ENCODE results near the gene MIPEP.
"Not testable (repeated sequence)": the region's sequence is repeated elsewhere in the genome, so short reads cannot be mapped to it uniquely, and the experiment has no call there.

The MIPEP gene

GRCh38 chr13:23770973-23771372 lies 118.2 kb downstream of the MIPEP start:
- DNase-seq, result no peak

- DNase-seq, result no peak
These were observed 118.8 kb downstream of the MIPEP start for GRCh38 chr13:23770428-23770827.

- no peak for DNase-seq
These were observed 119.8 kb downstream of the MIPEP start for GRCh38 chr13:23769401-23769800.

DNA sequence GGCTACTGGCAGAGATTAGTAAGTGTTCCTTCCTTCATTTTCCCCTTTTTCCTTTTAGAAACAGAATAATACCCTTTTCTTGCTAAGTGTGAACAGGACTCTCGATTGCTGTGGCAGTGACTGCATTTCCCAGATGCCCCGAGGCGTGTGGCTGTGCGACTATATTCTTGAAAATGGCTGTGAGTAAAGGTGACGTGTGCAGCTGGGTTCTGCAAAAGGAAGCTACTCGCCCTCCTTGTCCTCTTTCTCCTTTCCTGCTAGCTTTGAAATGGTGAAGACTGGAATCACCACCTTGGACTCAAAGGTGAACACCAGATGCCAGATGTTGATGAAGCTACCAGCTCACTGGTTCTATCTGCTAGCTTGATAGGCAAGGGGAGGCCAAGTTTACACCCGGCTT lies 121.4 kb downstream of the MIPEP start:
- DNase-seq, result no peak

GRCh38 chr13:23766939-23767338 lies 122.3 kb downstream of the MIPEP start:
- DNase-seq, result no peak

GRCh38 chr13:23766283-23766682 lies 122.9 kb downstream of the MIPEP start:
- no peak for DNase-seq

GRCh38 chr13:23765531-23765930 lies 123.7 kb downstream of the MIPEP start:
- DNase-seq, result no peak

GRCh38 chr13:23763318-23763717 lies 125.9 kb downstream of the MIPEP start:
- no peak for DNase-seq

- not testable (repeated sequence) for DNase-seq
These were observed 127.4 kb downstream of the MIPEP start for GRCh38 chr13:23761760-23762159.

DNA sequence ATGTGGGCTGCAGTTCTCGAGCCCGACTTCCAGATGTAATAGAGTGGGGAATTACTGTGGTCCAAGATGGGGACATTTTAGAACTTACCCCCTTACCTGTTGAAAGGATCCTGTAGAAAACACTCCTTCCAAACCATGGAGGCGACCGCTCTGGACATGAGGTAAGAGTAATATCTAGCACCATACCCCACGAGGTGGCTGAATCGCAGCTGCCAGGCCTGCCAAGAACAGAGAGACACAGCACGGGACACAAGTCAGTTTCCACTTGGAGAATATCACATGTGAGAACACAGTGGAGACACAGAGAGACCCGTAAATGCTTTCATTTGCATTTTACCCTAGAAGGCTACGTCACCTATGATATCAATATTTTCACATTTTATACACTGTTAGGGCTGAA lies 129.2 kb downstream of the MIPEP start:
- no peak for DNase-seq

- DNase-seq, result no peak
These were observed 130.2 kb downstream of the MIPEP start for GRCh38 chr13:23758798-23759527.

DNA sequence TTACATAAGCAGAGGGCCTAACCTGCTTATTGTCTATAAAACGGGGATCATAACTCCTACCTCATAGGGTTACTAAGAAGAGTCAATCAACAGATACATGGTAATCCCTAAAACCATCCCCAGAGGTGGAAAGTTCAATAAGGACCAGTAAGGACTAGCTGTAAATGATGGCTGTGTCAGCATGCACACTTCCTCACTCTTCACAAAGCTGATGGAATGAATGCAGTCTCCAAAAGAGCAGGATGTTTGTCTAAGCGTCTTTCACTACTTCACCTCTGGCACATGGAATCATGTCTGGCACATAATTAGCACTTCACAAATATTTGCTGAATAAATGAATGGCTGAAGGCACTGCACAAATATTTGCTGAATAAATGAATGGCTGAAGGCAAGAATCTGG lies 134.2 kb downstream of the MIPEP start:
- DNase-seq, result no peak

DNA sequence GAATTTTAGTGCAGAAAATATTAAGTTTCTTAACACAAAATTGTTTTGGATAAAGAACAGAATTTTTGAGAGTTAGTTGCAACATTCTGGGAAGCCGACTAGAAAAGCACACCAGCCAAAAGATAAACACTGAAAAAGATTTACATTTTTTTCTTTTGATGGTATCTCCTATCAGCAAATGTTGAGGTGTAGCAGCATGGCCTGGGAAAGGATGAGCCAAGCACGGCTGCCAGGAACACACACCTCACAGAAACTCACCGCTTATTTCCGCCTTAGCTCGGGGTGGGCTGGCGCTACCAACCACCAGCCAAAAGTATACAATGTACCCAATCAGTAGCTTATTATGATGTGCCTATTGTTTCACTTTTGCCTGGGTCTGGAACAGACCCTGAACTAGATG lies 134.7 kb downstream of the MIPEP start:
- no peak for DNase-seq

- DNase-seq, result no peak
These were observed 135.7 kb downstream of the MIPEP start for GRCh38 chr13:23753458-23753857.

- DNase-seq, result no peak
These were observed 136.8 kb downstream of the MIPEP start for GRCh38 chr13:23752111-23753001.

GRCh38 chr13:23751195-23751594 lies 138.0 kb downstream of the MIPEP start:
- DNase-seq, result no peak

DNA sequence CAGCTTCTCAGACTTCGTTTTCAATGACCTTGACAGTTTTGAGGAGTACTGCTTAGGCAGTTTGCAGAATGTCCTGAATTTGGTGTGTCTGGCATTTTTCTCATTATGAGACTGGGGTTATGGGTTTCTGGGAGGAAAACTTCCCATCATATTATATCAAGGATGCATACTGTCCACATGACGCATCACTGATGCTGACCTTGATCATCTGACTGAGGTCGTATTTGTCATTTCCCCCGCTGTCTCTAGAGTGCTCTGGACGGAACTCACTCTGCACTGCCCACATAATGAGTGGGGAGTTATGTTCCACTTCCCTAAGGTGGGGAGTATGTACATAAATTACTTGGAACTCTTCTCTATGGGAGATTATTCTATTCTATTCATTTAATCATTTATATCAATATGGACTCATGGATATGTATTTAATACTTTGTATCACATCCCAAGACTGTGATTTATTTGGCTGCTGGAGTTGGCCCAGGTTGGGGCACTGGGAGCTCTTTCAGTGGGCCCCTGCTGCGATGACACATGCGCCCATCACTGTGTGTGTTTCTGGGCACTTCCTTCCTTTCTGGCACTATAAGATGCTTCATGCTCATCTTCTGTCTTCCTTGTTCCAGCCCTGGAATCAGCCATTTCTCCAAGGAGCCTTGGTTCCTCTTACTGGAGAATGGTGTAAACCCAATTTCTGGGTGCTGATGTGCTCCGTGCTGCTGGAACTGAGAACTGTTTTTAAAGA lies 138.6 kb downstream of the MIPEP start:
- DNase-seq, result no peak

DNA sequence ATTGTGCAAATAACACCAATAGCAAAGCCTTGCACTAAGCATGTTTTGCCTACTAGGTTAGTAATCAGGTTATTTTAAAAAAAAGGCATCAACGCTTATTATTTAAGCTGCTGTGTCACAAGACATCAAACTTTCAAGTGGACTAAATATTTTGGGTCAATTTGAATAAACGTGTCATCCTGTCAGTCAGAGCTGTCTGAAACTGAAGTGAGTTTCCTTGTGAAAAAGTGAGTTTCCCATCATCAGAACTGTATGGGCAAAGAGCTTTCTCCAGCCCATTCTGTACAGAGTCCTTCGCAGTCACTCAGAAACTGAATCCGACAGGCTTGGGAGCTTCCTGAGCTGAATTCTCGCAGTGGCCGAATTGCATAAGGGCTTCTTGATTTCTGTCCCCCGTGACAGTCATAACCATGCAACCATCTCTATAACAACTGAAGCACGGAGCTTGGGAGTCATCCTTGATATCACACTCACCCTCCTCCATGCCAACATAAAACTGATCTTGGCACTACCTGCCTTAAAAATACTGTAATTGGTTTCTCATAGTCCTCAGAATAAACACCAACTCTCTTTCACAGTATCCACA lies 139.8 kb downstream of the MIPEP start:
- no peak for DNase-seq

DNA sequence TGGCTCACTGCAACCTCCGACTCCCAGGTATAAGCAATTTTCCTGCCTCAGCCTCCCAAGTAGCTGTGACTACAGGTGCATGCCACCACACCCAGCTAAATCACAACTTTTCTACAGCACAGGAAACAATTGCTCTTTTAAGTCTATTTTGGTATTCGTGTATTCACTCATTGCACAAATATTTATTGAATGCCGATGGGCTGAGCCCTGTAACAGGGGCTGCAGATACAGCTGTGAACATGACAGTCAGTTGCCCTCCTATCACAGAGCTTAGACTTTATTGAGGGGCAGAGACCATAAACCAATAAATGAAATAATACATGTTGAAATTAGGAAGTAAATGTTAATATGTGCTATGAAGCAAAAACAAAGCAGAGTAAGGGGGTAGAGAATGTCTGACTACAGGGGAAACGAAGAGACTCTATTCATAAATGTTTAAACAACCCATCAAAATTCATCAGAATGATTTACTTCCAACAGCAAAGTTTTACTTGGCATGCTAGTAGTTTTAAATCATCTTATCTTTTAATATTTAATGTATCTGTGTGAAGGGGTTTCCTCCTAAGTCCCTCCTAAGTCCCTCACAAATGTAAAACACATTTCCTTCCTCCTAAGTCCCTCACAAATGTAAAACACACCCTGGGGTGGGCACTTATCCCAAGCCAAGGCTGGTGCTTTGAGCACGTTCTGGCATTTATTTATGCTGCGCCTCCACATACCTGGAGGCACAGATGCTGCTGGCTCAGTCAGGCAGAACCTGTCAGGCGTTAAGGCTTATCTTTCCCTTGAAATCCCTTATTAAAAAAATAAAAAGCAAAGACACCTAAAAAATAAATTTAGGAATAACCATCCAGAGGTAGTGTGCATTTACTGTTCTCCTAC lies 140.8 kb downstream of the MIPEP start:
- DNase-seq, result no peak

DNA sequence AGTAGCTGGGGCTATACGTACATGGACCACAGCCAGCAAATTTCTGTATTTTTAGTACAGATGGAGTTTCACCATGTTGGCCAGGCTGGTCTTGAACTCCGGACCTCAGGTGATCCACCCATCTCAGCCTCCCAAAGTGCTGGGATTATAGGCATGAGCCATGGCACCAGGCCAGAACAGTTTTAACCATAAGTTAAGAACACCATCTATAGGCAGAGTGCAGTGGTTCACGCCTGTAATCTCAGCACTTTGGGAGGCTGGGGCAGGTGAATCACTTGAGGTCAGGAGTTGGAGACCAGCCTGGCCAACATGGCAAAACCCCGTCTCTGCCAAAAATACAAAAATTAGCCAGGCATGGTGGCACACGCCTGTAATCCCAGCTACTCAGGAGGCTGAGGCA lies 143.1 kb downstream of the MIPEP start:
- not testable (repeated sequence) for DNase-seq

- DNase-seq, result no peak
These were observed 144.9 kb downstream of the MIPEP start for GRCh38 chr13:23744315-23744714.
